GM21423 (cell line): ENCODE data around the gene PCSK4.
A peak's percentile ranks its signal among the peaks of the same experiment; 100 is the strongest.
"Not testable (repeated sequence)": the region's sequence is repeated elsewhere in the genome, so short reads cannot be mapped to it uniquely, and the experiment has no call there.

Experiments
- ATAC-seq: cut with Tn5 transposase; IDR thresholded peaks from one replicate; pipeline ENCODE4 v1.9.1; 2021; ENCODE audit warnings: mild to moderate bottlenecking, moderate library complexity; ENCODE audit not compliant: unreplicated experiment

PCSK4 gene

GRCh38 chr19:1489463-1490310 is 463 bp downstream of the PCSK4 start:
- ATAC-seq, result no peak

- ATAC-seq, result no peak
Observed at GRCh38 chr19:1488282-1488601, 1.9 kb downstream of the PCSK4 start.

- ATAC-seq, result no peak
Observed at GRCh38 chr19:1487576-1488281, 2.4 kb downstream of the PCSK4 start.

DNA sequence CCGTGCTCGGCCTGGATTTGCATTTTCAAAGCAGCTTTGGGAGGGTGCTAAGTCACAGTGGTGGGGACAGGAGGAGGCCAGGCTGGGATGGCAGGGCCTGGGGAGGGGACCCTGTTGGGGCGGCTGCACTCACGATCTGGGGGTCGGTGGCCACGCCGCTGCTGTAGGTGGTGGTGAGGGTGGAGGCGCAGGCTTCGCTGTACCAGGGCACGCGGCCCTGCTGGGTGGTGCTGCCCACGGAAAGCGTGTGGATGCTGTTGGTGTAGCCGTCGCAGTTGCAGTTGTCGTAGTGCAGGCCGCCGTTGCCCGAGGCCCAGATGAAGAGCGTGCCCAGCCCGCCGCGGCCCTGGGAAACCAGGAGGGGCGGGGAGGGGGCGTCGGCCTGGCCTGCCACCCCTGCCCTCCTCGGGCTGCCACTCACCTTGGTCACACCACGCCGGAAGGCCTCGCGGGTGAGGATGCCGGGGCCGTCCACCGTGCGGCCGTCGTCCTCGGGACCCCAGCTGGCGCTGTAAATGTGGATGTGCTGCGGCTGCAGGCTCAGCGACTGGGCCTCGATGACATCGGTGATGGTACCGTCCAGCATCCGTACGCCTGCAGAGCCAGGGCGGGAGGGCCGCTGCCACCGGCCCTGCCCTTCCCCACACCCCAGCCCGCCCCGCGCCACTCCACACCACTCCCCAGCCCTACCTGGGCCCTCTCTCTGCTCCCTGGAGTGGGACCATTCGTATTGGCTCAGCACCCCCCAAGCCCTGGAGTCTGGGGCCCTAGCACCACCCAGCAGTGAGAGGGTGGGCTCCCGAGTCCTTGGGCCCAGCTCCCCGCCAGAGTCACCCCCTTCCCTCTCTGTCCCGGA is 3.2 kb downstream of the PCSK4 start:
- no peak for ATAC-seq

- no peak for ATAC-seq
Observed at GRCh38 chr19:1483979-1484428, 6.1 kb downstream of the PCSK4 start.

- no peak for ATAC-seq
Observed at GRCh38 chr19:1483131-1483978, 6.8 kb downstream of the PCSK4 start.

- ATAC-seq, result no peak
Observed at GRCh38 chr19:1482361-1483130, 7.6 kb downstream of the PCSK4 start.

DNA sequence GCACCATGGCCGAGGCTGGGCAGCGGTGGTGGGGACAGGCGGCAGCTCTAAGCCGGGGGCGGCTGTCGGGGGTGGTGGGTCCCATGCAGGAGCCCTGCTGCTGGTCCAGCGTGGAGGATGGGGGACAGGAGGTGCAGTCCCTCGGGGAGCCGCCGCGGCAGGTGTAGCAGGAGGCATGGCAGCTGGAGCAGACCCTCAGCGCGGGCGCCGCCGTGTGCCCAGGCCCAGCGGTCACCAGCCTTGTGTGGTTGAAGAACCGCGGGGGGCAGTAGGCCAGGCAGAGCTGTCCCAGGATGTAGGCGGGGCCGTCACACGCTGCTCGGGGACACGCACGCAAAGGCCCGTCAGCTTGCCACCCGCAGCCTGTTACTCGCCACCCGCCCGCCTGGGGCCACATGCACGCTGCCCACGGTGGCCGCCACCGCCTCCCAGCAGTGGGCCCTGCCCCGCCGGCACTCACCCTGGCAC is 8.2 kb downstream of the PCSK4 start:
- ATAC-seq, result no peak

DNA sequence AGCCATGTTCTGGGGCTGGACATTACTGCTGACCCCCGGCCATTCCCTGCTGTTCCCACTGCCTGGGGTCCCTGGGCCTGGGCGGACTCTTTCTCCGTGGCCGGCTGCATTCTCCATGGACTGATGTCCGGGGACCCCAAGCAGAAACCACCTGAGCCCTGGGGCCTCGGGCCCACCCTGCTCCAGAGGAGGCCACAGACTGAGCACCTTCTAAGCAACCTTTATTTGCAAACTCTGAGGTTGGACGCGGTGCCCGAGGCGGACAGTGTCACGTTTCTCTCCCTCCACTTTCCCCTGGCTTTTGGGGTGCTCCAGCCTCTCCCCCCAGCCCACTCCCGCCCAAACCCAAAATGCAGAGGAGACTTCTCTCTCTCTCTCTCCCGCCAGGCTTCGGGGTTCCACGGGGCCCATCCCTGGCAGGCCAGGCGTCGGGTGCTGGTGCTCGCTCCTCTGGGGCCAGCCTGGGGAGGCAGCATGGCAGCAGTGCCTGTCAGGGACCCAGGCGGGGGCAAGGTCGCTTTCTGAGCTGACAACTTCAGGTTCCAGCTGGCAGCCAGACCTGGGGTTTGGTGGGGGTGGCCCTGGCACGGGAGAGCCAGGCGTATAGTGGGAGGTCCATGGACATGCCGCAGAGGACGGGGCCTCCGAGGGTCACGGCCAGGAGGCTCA is 8.8 kb downstream of the PCSK4 start:
- ATAC-seq, result no peak

DNA sequence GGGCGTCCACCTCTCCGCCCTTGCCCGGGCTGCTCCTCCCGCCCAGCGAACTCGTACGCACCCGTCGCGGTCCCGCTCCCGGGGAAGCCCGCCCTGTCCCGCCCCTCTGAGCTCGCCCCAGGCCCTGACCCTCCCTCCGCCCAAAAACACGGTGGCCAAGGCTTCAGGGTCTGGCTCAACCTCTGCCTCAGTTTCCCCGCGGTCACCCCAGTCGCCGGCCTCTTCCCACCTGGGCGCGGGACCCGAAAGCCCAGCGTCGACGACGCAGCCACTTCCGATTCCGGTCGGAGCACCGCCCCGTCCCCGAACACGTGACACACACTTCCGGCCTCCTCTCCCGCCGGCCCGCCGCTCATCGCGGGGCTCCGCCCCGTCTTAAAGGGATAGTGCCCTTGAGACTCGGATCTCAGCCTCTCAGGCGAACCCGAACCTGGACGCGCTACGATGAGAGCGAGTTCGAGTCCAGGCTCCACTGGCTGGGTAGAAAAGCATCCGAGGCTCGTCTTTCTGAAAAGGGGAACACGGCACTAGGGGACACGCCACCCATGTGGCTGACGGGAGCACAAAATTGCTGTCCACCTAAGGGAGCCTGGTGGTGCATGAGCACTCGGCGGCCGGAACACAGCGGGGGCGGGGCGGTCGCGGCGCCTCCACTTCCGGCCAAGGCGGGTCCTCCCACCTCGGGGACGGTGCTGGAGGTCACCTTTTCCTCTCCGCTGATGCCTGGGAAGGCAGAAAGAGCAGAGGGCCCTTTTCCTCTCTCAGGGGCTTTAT is 11.0 kb downstream of the PCSK4 start, which contains the start of gene C19orf25:
C19orf25 (minus strand) TSS at position 282 of the 774 bp plus-strand sequence. CDS start 312 bp downstream, outside the sequence.
- ATAC-seq, result peak; percentile 87

DNA sequence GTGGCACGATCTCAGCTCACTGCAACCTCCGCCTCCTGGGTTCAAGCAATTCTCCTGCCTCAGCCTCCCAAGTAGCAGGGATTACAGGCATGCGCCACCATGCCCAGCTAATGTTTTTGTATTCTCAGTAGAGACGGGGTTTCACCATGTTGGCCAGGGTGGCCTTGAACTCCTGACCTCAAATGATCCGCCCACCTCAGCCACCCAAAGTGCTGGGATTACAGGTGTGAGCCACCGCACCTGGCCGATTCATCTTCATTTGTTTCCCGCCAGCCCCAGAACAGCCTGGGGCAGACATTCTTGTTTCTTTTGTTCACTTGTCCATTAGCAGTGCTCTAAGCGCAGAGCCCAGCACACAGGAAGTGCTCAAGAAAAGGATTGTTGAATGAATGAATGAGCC is 13.1 kb downstream of the PCSK4 start:
- not testable (repeated sequence) for ATAC-seq

DNA sequence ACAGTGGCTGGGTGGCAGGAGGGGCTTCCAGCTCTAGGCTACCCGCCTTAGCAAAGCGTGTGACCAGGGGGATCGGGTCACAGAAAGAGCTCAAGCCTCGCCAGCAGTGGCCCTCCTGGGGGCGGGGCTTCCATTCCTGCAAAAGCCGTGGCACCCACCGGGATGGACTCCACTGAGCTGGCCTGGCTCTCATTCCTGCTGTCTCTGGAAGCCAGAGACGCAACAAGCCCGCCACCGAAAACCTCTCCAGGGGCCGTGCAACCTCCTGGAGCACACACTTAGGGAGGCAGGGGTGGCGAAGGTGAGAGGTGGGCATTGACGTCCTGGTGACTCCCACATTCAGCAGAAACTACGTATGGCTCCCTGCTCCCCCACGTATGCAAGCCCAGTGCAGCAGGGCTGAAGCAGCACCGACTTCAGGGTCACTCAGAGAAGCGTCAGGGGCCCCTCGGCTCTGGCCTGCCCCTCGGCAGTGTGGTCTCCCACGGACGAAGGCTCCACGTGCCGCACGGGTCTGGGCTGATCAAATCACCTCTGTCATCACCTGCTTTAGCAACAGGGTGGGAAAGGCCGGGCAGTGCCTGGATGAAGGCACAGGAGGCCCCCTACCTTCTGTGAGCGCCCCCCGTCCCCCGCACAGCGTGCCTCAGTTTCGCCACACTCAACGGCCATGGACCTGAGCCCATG is 14.3 kb downstream of the PCSK4 start:
- ATAC-seq, result no peak

- ATAC-seq, result no peak
Observed at GRCh38 chr19:1474765-1475351, 15.3 kb downstream of the PCSK4 start.

- ATAC-seq, result no peak
Observed at GRCh38 chr19:1474011-1474764, 16.0 kb downstream of the PCSK4 start.

GRCh38 chr19:1473085-1473851 is 16.9 kb downstream of the PCSK4 start:
- ATAC-seq, result no peak
